GM18867 (cell line): ENCODE results near the gene GUCY2F.

Experiments
- ATAC-seq: cut with Tn5 transposase; IDR thresholded peaks from one replicate; pipeline ENCODE4 v1.9.1; 2021; ENCODE audit warnings: mild to moderate bottlenecking, moderate library complexity; ENCODE audit not compliant: unreplicated experiment

Gene GUCY2F

GRCh38 chrX:109398061-109398460 is 83.8 kb downstream of the GUCY2F start:
- no peak for ATAC-seq

GRCh38 chrX:109393859-109394258 is 88.0 kb downstream of the GUCY2F start:
- ATAC-seq: peak; percentile 64

GRCh38 chrX:109392895-109393294 is 89.0 kb downstream of the GUCY2F start:
- no peak for ATAC-seq

GRCh38 chrX:109390556-109390955 is 91.3 kb downstream of the GUCY2F start:
- ATAC-seq: no peak

- ATAC-seq: no peak
Observed at GRCh38 chrX:109389917-109390316, 92.0 kb downstream of the GUCY2F start.

GRCh38 chrX:109384699-109385098 is 97.2 kb downstream of the GUCY2F start:
- ATAC-seq: peak; percentile 38

- ATAC-seq: no peak
Observed at GRCh38 chrX:109382332-109382731, 99.6 kb downstream of the GUCY2F start.

- ATAC-seq: no peak
Observed at GRCh38 chrX:109378281-109378680, 103.6 kb downstream of the GUCY2F start.

- ATAC-seq: no peak
Observed at GRCh38 chrX:109374262-109374960, 107.5 kb downstream of the GUCY2F start.

- ATAC-seq: no peak
Observed at GRCh38 chrX:109373468-109373867, 108.4 kb downstream of the GUCY2F start.

GRCh38 chrX:109372716-109373115 is 109.2 kb downstream of the GUCY2F start:
- no peak for ATAC-seq

GRCh38 chrX:109372291-109372690 is 109.6 kb downstream of the GUCY2F start:
- ATAC-seq: no peak

GRCh38 chrX:109362101-109362500 is 119.8 kb downstream of the GUCY2F start:
- no peak for ATAC-seq

- no peak for ATAC-seq
Observed at GRCh38 chrX:109360301-109360700, 121.6 kb downstream of the GUCY2F start.

GRCh38 chrX:109357706-109358105 is 124.2 kb downstream of the GUCY2F start:
- ATAC-seq: no peak

- no peak for ATAC-seq
Observed at GRCh38 chrX:109356684-109357083, 125.2 kb downstream of the GUCY2F start.

GRCh38 chrX:109352066-109352588 is 129.8 kb downstream of the GUCY2F start:
- ATAC-seq: no peak

- no peak for ATAC-seq
Observed at GRCh38 chrX:109351557-109351956, 130.3 kb downstream of the GUCY2F start.

- no peak for ATAC-seq
Observed at GRCh38 chrX:109350551-109350950, 131.3 kb downstream of the GUCY2F start.

- ATAC-seq: no peak
Observed at GRCh38 chrX:109350051-109350450, 131.8 kb downstream of the GUCY2F start.

GRCh38 chrX:109347632-109348031 is 134.3 kb downstream of the GUCY2F start:
- ATAC-seq: no peak

- no peak for ATAC-seq
Observed at GRCh38 chrX:109346491-109346890, 135.4 kb downstream of the GUCY2F start.

- no peak for ATAC-seq
Observed at GRCh38 chrX:109345856-109346255, 136.0 kb downstream of the GUCY2F start.
